ENCODE measurements around the gene SPTBN2. TPM values are rescaled to one million over a fixed set of nuclear protein-coding genes. Genes with fewer than 3 reads are reported as not detected.

SPTBN2 gene
- total and polyA plus RNA-seq, 4 donors = 4.7 to 16.1 (median 11.3) TPM

GRCh38 chr11:66739983-66740382, 11.0 kb upstream of the SPTBN2 start:
- 45 to 56% methylated on average over 2 of the region's 2 CpGs for WGBS, 2 donors
- ATAC-seq (ENCODE audit: insufficient read depth, low FRiP score) = no peak

DNA sequence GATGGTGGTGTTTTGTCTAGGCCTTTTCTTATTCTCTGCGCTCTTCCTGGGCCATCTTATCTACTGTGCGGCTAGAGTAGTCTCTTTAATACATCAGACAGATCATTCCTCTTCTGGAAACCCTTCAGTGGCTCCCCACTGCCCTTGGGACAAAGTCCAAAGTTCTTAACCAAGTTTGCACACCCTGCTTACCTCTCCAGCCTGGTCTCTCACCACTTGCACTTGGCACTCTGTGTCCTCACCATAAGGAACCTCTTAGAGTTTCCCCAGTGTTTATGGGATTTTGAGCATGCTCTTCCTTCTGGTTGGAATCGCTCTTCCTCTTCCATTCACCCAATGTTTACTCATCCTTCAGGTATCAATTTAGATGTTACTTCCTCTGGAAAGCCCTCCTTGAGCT, 5.2 kb upstream of the SPTBN2 start:
- TF ChIP-seq CTCF (IDR thresholded peaks at IDR 0.05; ENCODE audit: control extremely low read depth, extremely low read depth) = no peak
- H3K27me3 ChIP-seq (ENCODE audit: control insufficient read depth in 3 of 3, insufficient read depth in 3 of 3, low read length in 2 of 3) = peaks cover 0 to 17% (median 16%) of the 10 kb centered on the region in 3 donors

More at GRCh38 chr11:66739983-66740382, 11.0 kb upstream of the SPTBN2 start:
- H3K4me1 ChIP-seq (ENCODE audit: control insufficient read depth in 5 of 5, insufficient read depth in 5 of 5, low read length in 5 of 5) = peaks cover 0 to 6% (median 0%) of the 10 kb centered on the region in 5 donors
- no peak overlapping the region for H3K9ac ChIP-seq (ENCODE audit: insufficient read depth in 1 of 2, low read length in 2 of 2)
- H3K9me3 ChIP-seq (ENCODE audit: control insufficient read depth in 4 of 4, insufficient read depth in 3 of 4, low read length in 3 of 4) = no peaks in the 10 kb centered on the region
- no peak for DNase-seq
- no peaks in the 10 kb centered on the region for H3K27me3 ChIP-seq (ENCODE audit: control insufficient read depth in 3 of 3, insufficient read depth in 3 of 3, low read length in 2 of 3)
- no peak overlapping the region for H3K4me3 ChIP-seq
- no peak for TF ChIP-seq CTCF (IDR thresholded peaks at IDR 0.05; ENCODE audit: control extremely low read depth, extremely low read depth)
- no peaks in the 10 kb centered on the region for H3K36me3 ChIP-seq (ENCODE audit: control insufficient read depth in 4 of 4, insufficient read depth in 4 of 4, low read length in 4 of 4)
- H3K27ac ChIP-seq (ENCODE audit: low read depth in 1 of 2, low read length in 1 of 2) = no peak overlapping the region

DNA sequence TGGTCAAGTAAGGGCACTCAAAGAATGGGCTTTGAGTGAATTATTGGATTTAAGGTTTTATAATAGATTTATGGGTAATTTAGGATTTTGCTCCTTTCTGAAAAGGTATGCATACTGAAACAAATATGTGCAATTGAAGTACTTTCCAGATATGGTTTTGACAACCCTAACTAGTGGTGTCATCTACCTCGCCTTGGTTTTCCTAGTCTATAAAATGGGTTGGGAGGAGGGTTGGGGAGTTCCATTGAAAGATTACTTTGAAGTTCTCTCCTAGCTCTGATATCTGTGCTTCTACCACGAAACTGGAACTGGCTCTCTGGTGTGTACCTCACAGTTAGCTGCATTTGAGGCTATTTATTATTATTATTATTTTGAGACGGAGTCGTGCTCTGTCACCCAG, 431 bp upstream of the SPTBN2 start:
- DNase-seq (no peak), ATAC-seq (ENCODE audit: insufficient read depth, low FRiP score) (no peak)
- H3K9me3 ChIP-seq (ENCODE audit: control insufficient read depth in 4 of 4, insufficient read depth in 3 of 4, low read length in 3 of 4) = no peaks in the 10 kb centered on the region
- no peaks in the 10 kb centered on the region for H3K36me3 ChIP-seq (ENCODE audit: control insufficient read depth in 4 of 4, insufficient read depth in 4 of 4, low read length in 4 of 4)
- peaks cover 0 to 20% (median 0%) of the 10 kb centered on the region in 5 donors for H3K4me1 ChIP-seq (ENCODE audit: control insufficient read depth in 5 of 5, insufficient read depth in 5 of 5, low read length in 5 of 5)
- no peak overlapping the region for H3K27ac ChIP-seq (ENCODE audit: low read depth in 1 of 2, low read length in 1 of 2)
- peaks cover 0 to 54% (median 38%) of the 10 kb centered on the region in 3 donors for H3K27me3 ChIP-seq (ENCODE audit: control insufficient read depth in 3 of 3, insufficient read depth in 3 of 3, low read length in 2 of 3)
- no peak for TF ChIP-seq CTCF (IDR thresholded peaks at IDR 0.05; ENCODE audit: control extremely low read depth, extremely low read depth)
- no peak overlapping the region for H3K9ac ChIP-seq (ENCODE audit: insufficient read depth in 1 of 2, low read length in 2 of 2)
- no peak overlapping the region for H3K4me3 ChIP-seq
- WGBS, 2 donors = 93% methylated on average over 4 of the region's 4 CpGs

More for the DNA sequence above, 5.2 kb upstream of the SPTBN2 start:
- Histone ChIP-seq H3K9ac (ENCODE audit: insufficient read depth in 1 of 2, low read length in 2 of 2) (no peak overlapping the region), H3K36me3 (ENCODE audit: control insufficient read depth in 4 of 4, insufficient read depth in 4 of 4, low read length in 4 of 4) (no peaks in the 10 kb centered on the region), H3K4me1 (ENCODE audit: control insufficient read depth in 5 of 5, insufficient read depth in 5 of 5, low read length in 5 of 5) (no peaks in the 10 kb centered on the region), H3K27ac (ENCODE audit: low read depth in 1 of 2, low read length in 1 of 2) (no peak overlapping the region), H3K9me3 (ENCODE audit: control insufficient read depth in 4 of 4, insufficient read depth in 3 of 4, low read length in 3 of 4) (no peaks in the 10 kb centered on the region), H3K4me3 (no peak overlapping the region)
- no peak for ATAC-seq (ENCODE audit: insufficient read depth, low FRiP score)
- DNase-seq = no peak
- WGBS, 2 donors = 95 to 99% methylated on average over 3 of the region's 3 CpGs

Data from lung (tissue), 12 donors.